NCI-H226 (cell line): Measurements from ENCODE around the gene COL27A1.

Experiments used
- DNase-seq: peaks from one replicate; pipeline ENCODE4 v3.0.0-alpha.2; 2015

The COL27A1 gene

DNA sequence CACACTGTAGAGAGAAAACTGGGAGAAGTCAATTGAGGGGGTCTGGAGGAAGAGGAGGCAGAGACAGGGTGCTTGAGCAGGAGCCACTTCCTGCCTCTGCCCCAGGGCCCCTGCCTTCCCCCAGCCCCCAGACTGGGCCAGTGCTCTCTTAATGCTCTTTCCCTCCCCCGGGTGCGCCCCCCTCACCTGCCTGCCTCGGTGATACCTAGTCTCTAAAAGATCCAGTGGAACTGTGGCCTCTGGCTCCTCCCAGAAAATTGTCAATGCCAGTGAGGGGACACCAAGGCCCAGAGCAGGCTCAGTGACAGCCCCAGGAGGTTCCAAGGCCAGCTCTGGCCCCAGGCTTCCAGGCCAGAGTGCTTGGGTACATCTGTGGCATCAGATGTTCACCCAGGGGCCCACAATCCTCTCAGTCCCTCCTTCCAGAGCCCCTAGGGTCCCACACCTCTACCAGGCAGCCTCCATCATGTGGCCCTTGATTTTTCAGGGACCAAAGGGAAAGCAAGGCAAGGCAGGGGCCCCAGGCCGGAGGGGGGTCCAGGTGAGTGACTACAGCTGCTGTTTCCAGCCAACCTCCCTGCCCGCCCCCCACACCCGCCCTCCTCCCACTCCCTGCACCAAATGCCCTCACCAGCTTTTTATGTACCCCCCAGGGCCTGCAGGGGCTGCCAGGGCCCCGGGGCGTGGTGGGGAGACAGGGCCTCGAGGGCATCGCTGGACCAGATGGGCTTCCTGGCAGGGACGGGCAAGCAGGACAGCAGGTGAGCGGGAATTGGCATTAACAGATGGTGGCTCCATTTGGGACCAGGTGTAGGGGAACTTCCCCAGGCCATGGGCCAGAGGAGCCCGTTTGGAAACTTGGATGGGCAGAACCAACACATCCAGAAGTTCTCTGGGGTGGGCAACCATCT, 134.5 kb downstream of the COL27A1 start:
- DNase-seq: no peak

- DNase-seq: no peak
Measured at GRCh38 chr9:114290561-114290986, 135.2 kb downstream of the COL27A1 start.

GRCh38 chr9:114291064-114291474, 135.7 kb downstream of the COL27A1 start:
- peak; percentile 51 for DNase-seq

- DNase-seq: no peak
Measured at GRCh38 chr9:114291886-114292590, 136.7 kb downstream of the COL27A1 start.

GRCh38 chr9:114294664-114295063, 139.3 kb downstream of the COL27A1 start:
- no peak for DNase-seq

DNA sequence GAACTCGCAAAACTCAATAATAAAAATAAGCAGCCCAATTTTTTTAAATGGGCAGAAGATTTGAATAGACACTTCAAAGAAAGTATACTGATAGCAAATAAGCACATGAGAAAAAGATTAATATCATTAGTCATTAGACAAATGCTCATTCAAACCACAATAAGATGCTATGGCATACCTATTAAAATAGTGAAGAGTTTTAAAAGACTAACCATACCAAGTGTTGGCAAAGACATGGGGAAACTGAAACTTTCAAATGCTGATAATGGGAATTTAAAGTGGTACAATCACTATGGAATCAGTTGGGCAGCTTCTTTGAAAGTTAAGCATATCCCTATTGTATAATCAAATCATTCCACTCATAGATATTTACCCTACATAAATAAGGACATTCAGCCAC, 141.0 kb downstream of the COL27A1 start:
- no peak for DNase-seq

DNA sequence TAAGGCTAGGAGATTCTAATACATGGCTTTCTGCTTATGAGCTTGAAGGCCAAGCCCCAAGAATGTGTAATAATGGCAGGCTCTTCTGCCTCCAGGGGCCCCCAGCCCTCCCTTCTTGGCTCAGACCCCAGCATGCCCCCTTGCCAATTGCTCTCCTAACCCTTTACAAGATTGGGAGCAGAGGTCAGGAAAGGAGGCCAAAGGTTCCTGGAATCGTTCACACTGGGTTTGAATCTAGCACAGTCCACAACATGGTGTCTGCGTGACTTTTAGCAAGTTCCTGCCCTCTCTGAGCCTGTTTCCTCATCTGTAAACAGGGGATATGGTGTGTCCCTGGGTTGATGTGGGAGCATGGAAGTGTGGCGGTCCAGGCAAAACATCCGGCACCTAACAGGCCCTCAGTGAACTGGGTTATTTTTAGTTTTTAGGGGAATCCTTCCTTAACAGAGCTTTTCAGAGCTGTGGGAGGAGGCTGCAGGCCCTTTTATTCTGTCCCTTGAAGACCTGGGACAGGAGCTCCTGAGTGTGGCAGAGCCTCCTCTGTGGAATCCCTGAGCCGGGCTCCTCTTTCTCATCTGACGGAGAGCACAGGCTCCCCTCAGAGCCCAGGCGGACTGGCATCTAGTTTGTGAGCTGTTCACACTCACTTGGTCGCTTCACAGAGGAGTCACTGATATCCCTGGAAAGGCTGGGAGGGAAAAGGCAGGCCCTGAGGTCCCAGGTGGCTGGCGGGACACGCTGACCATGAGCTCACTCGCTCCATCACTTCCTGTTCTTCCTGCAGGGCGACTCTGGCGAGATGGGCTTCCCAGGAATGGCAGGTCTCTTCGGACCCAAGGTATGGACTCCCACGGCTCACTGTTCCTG, 144.2 kb downstream of the COL27A1 start:
- DNase-seq: no peak

GRCh38 chr9:114300153-114300845, 145.0 kb downstream of the COL27A1 start:
- DNase-seq: no peak

DNA sequence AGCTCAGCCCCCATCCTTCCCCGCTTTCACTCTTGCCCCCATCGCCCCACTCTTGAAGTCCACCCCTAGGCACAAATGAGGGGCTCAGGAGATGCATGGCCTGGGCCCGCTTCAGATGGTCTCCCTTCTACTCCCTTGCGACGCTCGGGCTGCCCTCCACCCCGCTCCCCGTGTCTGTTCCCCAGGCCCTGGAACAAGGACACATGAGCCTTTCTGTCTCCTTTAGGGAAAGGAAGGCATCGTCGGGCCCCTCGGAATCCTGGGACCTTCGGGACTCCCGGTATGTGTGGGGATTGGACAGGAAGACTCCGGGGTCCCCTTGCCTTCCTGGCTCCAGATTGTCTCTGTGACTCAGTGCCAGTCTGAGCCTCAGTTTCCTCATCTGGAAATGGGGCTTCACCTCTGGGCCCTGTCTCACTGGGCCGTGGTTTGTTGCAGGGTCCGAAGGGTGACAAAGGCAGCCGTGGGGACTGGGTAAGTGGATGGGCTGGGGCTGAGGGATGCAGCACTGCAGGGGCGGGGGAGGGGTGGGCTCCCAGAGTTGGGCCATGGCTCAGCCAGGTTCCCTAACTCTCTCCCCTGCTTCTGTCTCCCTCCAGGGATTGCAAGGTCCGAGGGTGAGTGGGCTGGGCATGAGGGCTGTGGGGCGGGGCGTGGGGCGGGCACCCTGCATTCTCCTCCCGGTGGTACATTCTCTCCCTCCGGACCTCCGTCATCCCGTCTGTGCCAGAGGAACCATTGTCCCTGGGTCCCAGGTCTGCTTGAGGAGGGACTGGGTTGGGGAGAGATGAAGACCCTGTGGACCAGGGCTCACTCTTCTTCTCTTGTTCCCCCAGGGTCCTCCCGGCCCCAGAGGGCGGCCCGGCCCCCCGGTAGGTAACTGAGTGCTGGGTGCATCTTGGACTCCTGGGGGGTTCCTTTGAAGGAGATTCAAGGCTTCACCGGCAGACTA, 145.8 kb downstream of the COL27A1 start:
- no peak for DNase-seq

GRCh38 chr9:114301798-114302565, 146.6 kb downstream of the COL27A1 start:
- no peak for DNase-seq

GRCh38 chr9:114302727-114303126, 147.4 kb downstream of the COL27A1 start:
- DNase-seq: no peak

DNA sequence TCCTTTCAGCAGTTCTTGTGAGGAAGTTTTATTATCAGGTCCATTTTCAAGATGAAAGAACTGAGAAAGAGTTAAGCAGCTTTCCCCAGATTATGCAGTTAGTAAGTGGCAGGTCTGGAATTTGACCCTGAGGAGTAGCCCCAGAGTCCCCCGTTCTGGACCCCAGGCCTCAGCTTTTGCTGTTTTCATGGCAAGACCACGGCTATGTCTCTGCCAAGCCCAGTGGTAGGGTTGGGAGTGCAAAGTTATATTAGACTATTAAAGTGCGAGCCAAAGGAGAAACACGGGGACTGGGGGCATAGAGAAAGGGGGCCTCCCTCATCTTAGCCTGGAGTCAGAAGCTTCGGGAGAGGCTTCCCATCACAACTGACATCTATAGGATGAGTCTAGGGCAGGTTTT, 148.2 kb downstream of the COL27A1 start:
- no peak for DNase-seq

- no peak for DNase-seq
Measured at GRCh38 chr9:114303977-114304376, 148.6 kb downstream of the COL27A1 start.

- no peak for DNase-seq
Measured at GRCh38 chr9:114304416-114305188, 149.3 kb downstream of the COL27A1 start.

DNA sequence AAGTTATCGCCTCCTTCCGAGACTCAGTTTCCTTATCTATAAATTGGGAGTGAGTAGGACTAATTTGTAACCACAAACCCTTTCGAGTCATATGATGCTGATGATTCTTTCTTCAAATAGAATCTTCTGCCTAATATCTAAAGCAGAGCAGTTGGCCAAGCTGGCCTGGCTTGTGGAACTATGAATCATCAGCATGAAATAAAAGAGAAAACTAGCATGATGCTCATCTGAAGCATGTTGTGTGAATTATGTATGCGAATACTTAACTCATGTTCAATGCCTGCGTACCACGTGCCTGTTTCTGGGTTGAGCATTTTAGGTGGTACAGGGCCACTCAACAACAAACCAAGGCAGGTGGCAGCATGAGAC, 152.5 kb downstream of the COL27A1 start:
- no peak for DNase-seq

DNA sequence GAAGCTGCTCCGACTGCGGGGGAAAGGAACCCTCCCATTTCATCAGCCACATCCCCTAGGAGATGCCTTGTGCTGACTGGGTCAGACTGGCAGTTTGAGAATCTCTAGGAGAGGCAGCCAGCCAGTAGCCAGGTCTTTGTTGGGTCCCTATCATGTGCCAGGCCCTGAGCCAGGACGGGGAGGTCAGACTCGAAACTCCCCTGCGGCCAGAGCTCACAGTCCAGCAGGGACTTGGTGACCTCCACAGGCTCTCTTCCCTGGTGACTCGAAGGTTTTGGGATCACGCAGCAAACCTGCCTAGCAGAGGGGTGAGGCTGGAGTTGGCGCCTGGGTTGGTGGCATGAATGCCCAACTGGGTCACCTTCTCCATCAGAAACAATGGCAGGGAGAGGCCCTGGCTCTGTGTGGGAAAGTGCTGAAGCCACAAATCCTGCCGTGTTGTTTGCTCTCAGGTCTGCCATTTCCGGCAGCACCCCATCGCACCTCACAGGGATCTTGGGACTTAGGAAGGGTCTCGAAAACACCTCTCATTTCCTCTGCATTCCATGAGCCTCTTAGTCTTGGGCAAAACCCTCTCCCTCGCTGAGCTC, 153.1 kb downstream of the COL27A1 start:
- DNase-seq: no peak

DNA sequence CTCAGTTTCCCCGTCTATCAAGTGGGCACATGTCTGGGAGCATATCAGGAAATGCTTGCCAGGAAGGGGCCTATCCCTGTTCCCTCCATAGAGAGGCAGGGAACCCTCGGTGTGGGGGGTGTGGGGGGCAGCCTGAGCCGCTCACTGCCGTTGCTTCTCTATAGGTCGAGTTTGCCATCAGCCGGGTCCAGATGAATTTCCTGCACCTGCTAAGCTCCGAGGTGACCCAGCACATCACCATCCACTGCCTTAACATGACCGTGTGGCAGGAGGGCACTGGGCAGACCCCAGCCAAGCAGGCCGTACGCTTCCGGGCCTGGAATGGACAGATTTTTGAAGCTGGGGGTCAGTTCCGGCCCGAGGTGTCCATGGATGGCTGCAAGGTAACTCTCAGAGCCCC, 153.8 kb downstream of the COL27A1 start:
- no peak for DNase-seq

- DNase-seq: no peak
Measured at GRCh38 chr9:114310471-114311450, 155.4 kb downstream of the COL27A1 start.
